Esophagus (tissue), 2 donors: ENCODE data around the gene PYGB. TPM values are rescaled to one million over a fixed set of nuclear protein-coding genes. Genes with fewer than 3 reads are reported as not detected.

Experiments used
- H3K27ac ChIP-seq, 2 donors: one replicate each; pipeline ENCODE4 v1.5.1; 2013; ENCODE audit warnings: low read depth in 2 of 2, mild to moderate bottlenecking in 2 of 2, inconsistent platforms in 1 of 2, low read length in 1 of 2, moderate library complexity in 1 of 2
- H3K27me3 ChIP-seq, 2 donors: one replicate each; pipeline ENCODE4 v1.6.1; 2013; ENCODE audit warnings: low read length in 2 of 2, control low read depth in 1 of 2, mild to moderate bottlenecking in 1 of 2; ENCODE audit not compliant: insufficient read depth in 2 of 2, control insufficient read depth in 1 of 2
- H3K36me3 ChIP-seq, 2 donors: one replicate each; pipeline ENCODE4 v1.6.1; 2013; ENCODE audit warnings: low read length in 1 of 2; ENCODE audit not compliant: control insufficient read depth in 2 of 2, insufficient read depth in 2 of 2
- H3K4me1 ChIP-seq, 2 donors: one replicate each; pipeline ENCODE4 v1.6.1; 2013; ENCODE audit warnings: low read length in 1 of 2; ENCODE audit not compliant: control insufficient read depth in 2 of 2, insufficient read depth in 2 of 2
- H3K4me3 ChIP-seq, 2 donors: one replicate each; pipeline ENCODE4 v1.5.1; 2013; ENCODE audit warnings: low read length in 2 of 2, mild to moderate bottlenecking in 2 of 2, low read depth in 1 of 2, moderate library complexity in 1 of 2
- H3K9me3 ChIP-seq, 2 donors: one replicate each; pipeline ENCODE4 v1.6.1; 2013; ENCODE audit warnings: mild to moderate bottlenecking in 2 of 2, low read depth in 1 of 2, low read length in 1 of 2, moderate library complexity in 1 of 2; ENCODE audit not compliant: control insufficient read depth in 2 of 2, insufficient read depth in 1 of 2
- WGBS, 2 donors: extraction: QIAGEN DNeasy Blood & Tissue Kit; methylation state at CpG; one replicate each; pipeline ENCODE4 v1.1.7; 2013; 5-methylcytosine and 5-hydroxymethylcytosine counted together
- polyA plus RNA-seq, 2 donors: library from polyadenylated mRNA; stranded (reverse); fragments of 200-250 nt; gene quantifications; one replicate each; pipeline ENCODE4 v1.2.3, GENCODE V29; 2013
- donor health status: healthy with polysubstance abuse.
- donor health status: Bipolar disorder and iron deficiency.

PYGB gene
- polyA plus RNA-seq, 2 donors = 38.0 to 59.7 TPM

DNA sequence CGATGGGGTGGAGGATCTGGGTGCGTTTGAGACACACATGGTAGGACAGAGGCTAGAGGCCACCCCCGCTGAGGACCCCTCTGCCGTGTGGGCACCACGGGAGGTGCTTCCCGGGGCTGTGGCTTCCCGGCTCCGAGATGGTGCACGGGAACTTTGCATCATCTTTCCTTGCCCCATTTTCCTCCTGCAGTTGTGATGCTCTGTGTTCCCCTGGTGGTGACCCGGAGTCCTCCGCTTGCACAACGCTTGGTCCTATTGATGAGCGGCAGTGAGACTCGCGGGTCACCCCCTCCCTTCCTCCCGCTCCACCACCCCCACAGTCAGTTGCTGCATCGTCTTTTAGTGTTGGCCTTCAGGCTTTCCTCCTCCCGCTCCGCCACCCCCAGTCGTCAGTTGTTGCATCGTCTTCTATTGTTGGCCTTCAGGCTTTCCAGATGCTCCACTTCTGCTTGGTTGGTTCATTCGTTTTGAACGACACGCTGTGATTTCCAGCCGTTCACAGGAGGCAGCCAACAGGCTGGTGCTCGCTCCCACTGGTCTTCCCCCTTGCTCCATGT lies 37.3 kb downstream of the PYGB start:
- Histone ChIP-seq H3K36me3 (peaks cover 9 to 78% of the 10 kb centered on the region in 2 donors), H3K27ac (no peak overlapping the region), H3K27me3 (no peaks in the 10 kb centered on the region), H3K9me3 (no peaks in the 10 kb centered on the region), H3K4me3 (no peak overlapping the region), H3K4me1 (peaks cover 0 to 4% of the 10 kb centered on the region in 2 donors)
- WGBS, 2 donors = 88 to 89% methylated on average over 26 of the region's 26 CpGs

DNA sequence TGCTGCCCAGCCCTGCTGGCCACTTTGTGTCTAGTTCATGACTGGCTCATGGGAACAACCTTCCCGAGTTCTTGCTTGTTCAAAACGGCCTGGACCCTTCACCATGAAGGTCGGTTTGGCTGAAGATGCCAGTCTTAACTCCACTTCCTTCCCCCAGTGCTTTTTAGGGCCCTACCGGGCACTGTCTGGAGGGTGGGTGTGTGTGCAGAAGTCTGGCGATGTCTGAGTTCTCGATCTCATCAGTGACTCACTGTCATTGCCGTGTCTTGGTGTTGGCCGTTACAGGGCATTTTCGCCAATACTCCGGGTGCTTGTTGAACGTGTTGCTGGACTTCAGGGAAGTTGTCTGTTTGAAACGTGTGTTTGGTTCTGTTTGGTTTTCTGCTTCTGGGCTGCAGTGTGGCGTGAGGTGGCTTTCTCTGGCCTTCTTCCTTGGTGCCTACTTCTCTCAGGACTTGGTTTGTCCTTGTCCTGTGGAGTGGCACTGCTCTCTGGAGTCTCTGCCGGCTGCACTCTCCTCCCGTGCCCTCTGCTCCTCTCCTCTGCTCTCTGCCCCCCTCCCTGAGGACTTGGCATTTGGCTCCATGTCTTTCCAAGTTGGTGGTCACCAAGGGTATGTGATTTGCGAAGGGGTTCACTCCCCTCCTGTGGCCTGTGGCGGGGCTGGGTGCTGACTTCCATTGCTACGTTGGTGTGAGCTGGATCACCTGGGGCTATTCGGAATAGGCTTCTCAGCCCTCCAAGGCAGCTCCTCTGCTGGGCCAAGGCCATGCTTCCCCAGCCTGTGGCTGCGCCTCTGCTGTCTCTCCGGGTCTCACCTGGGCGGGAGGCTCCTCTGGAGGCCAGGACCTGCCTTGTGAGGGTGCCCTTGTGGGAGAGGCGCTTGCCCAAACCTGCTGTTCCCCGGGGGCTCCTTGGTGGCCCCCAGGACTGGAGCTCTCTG lies 38.2 kb downstream of the PYGB start:
- no peaks in the 10 kb centered on the region for H3K9me3 ChIP-seq
- no peak overlapping the region for H3K27ac ChIP-seq
- 89 to 91% methylated on average over 24 of the region's 24 CpGs for WGBS, 2 donors
- no peaks in the 10 kb centered on the region for H3K27me3 ChIP-seq
- no peaks in the 10 kb centered on the region for H3K4me1 ChIP-seq
- H3K4me3 ChIP-seq = no peak overlapping the region
- peaks cover 16 to 77% of the 10 kb centered on the region in 2 donors for H3K36me3 ChIP-seq

DNA sequence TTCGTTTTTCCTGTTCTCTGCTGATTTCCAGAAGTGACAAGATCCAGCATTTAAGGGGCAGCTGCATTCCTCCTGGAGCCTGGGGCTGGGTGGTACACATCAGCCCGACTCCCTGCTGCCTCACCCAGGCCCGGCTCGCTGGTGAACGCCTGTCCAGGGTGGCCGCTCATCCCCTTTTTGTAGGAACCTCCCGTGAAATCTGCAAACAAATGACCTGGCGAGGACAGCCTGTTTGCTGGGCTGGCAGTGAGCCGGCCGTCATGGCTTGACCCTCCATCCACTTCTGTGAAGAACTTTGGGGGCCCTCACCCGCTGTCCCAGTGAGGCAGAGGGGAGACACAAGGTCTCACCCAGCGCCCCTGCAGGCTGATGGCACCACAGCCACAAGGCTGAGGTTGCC lies 39.0 kb downstream of the PYGB start:
- Histone ChIP-seq H3K27ac (no peak overlapping the region), H3K27me3 (no peaks in the 10 kb centered on the region), H3K36me3 (peaks cover 16 to 79% of the 10 kb centered on the region in 2 donors), H3K9me3 (no peaks in the 10 kb centered on the region), H3K4me3 (no peak overlapping the region), H3K4me1 (no peaks in the 10 kb centered on the region)
- WGBS, 2 donors = 91 to 94% methylated on average over 12 of the region's 12 CpGs

DNA sequence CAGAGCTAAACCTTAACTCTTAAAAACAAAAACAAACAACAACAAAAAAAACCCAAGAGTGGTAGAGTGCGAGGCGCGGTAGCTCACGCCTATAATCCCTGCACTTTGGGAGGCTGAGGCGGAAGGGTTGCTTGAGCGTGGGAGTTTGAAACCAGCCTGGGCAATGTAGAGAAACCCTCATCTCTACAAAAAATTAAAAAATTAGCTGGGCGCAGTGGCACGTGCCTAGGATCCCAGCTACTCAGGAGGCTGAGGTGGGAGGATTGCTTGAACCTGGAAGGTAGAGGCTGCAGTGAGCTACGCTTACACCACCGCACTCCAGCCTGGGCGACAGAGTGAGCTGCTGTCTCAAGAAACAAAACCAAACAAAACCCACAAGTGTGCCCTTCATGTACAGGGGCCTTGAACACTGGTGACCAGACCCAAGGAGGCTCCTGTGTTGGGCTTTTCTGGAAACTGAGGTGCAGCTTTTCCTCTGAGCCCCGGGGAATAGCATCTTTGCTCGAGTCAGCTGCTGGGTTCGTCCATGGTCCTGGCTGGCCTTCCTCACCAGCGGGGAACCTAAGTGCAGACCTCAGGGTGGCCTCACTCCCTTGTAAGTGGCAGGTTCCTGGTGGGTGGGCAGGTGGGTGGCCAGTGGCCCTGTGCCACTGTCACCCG lies 39.9 kb downstream of the PYGB start:
- Histone ChIP-seq H3K4me1 (no peaks in the 10 kb centered on the region), H3K27ac (no peak overlapping the region), H3K4me3 (no peak overlapping the region), H3K27me3 (no peaks in the 10 kb centered on the region), H3K36me3 (peaks cover 16 to 75% of the 10 kb centered on the region in 2 donors), H3K9me3 (no peaks in the 10 kb centered on the region)
- 91 to 94% methylated on average over 16 of the region's 16 CpGs for WGBS, 2 donors

DNA sequence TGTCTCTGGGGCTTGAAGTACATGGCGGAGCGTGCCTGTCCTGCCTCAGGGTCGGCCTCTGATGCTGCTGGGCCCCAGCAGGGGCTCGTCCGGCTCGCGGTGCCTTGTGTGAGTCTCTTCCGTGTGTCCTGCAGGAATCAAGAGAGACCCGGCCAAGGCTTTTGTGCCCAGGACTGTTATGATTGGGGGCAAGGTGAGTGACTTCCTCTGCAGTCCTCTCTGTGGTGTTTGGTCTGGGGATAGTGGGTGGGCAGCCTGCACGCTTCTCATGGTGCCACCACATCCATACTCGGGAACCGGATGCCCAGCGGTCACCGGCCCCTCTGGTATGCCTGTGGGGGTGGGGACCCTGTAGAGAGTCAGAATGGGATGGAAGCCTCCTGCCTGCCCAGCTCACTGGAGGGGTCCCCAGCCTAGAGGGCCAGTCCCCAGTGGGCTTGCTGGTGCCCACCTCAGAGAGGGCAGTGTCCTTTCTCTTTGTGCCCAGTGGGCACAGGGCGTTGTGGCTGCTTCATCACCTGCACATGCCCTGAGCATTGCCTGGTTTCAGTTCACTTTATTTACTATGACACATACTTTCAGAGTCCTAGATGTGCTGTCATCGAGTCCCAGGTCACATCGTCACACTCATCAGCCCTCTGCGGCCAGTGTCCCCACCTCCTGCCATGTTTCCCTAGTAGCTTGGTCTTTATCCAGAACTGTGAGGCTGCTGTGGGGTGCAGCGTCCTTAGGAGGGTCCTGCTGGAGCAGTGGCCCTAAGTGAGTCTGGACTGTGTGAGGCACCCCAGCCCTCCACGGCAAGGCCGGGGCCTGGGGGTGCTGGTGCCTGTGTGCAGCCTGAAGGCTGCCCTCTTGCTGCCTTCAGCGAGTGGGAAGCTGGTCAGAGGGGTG lies 40.7 kb downstream of the PYGB start:
- no peak overlapping the region for H3K27ac ChIP-seq
- H3K9me3 ChIP-seq = no peaks in the 10 kb centered on the region
- 91 to 92% methylated on average over 22 of the region's 22 CpGs for WGBS, 2 donors
- no peaks in the 10 kb centered on the region for H3K27me3 ChIP-seq
- H3K4me3 ChIP-seq = no peak overlapping the region
- H3K36me3 ChIP-seq = peaks cover 13 to 68% of the 10 kb centered on the region in 2 donors
- peaks cover 0 to 4% of the 10 kb centered on the region in 2 donors for H3K4me1 ChIP-seq

DNA sequence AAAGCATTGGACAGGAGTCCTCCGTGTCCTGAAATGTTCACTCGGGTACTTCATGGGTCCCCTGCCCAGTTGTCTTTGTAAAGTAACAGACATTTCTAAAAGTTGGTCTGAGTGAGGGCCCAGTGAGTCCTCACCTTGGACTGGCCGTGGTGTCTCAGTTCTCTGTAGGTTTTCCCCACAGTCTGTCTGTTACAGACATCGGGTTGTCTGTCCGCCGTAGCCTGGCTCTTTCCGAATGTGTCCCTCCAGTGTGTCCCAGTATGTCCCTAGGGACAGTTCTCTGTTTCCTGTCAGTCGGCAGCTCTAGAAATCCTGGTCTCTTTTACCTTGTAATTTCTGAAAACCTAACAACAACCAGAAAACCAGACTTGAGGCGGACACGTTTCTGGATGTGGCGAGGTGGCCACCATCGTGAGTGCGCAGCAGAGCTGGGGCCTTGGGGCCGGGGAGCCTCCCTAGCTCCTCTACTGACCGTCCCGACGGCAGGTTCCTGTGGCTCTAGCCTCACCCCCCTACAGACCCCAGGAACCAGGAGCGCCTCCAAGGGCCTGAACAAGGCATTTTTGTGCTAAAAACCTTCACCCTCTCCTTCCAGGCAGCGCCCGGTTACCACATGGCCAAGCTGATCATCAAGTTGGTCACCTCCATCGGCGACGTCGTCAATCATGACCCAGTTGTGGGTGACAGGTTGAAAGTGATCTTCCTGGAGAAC lies 42.2 kb downstream of the PYGB start:
- Histone ChIP-seq H3K9me3 (no peaks in the 10 kb centered on the region), H3K4me3 (no peak overlapping the region), H3K27me3 (no peaks in the 10 kb centered on the region), H3K4me1 (peaks cover 0 to 4% of the 10 kb centered on the region in 2 donors), H3K36me3 (peaks cover 13 to 57% of the 10 kb centered on the region in 2 donors), H3K27ac (no peak overlapping the region)
- 91 to 93% methylated on average over 24 of the region's 24 CpGs for WGBS, 2 donors

DNA sequence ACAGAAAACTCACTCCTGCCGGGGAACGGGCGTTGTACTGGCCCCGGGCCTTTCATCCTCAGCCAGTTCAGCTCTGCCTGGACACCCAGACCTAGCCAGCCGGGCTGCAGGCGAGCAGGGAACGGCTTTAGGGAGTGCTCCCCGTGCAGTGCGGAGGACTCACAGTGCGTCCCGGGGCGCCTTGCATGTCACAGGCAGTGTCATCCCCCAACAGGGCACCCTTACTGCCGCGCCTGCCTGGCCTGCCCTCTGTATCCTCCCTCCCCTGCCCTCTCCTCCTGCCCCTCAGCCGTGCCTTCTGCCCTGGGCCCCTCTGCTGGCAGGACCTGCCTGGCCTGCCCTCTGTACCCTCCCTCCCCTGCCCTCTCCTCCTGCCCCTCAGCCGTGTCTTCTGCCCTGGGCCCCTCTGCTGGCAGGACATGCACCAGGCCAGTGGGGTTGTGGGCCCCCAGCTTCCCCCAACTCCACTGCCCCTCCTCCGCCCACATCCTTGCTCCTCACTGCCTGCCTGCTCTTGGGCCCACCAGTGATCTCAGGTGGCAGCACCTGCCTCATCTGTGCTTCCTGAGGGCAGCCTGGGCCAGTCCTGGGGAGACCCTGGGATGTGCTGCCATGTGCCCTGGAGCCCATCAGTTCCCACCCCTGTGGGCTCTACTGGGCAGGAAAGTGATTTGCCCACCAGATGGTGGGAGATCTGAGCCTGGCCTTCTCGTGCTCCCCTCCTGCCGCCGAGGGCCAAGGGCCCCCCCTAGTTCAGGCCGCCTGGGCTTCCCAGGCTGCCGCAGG lies 43.0 kb downstream of the PYGB start:
- Histone ChIP-seq H3K27ac (no peak overlapping the region), H3K36me3 (peaks cover 13 to 49% of the 10 kb centered on the region in 2 donors), H3K4me3 (no peak overlapping the region), H3K27me3 (no peaks in the 10 kb centered on the region), H3K9me3 (no peaks in the 10 kb centered on the region), H3K4me1 (peaks cover 0 to 4% of the 10 kb centered on the region in 2 donors)
- WGBS, 2 donors = 88% methylated on average over 22 of the region's 22 CpGs

DNA sequence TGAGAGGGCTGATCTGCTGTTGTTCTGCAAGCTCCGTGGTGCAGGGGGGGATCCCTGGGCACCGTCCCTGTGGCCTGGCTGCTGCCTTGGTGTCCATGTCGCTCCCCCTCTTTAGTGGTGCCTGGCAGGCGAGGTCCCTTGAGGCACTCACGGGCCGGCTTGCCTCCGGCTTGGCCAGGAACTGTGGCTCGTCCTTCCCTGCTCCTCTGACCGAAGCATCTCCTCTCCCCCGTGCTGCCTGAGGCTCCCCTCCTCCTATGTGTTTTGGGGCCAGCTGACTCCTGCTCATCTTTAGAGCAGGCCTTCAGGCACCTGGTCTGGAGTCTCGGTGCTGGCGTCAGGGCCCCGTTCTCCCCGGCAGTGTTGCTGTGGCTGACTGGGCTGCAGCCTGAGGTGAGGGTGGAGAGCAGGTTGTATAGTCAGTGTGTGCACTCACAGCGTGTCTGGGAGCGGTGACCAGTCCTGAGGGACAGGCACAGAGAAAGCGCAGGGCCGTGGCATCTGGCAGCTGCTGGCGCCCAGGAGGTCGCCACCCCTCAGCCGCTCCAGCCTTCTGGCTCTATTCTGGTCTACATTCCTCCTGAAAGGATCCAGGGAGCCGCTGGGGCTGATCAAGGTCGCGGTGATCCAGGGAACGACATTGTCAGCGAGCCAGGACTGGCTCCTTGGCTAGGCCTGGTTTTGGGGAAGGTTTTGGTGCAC lies 43.7 kb downstream of the PYGB start:
- Histone ChIP-seq H3K4me1 (peaks cover 1 to 4% of the 10 kb centered on the region in 2 donors), H3K27ac (no peak overlapping the region), H3K27me3 (no peaks in the 10 kb centered on the region), H3K36me3 (peaks cover 8 to 43% of the 10 kb centered on the region in 2 donors), H3K4me3 (no peak overlapping the region), H3K9me3 (no peaks in the 10 kb centered on the region)
- 77 to 91% methylated on average over 26 of the region's 26 CpGs for WGBS, 2 donors
